Jurkat, Clone E6-1 (cell line): ENCODE measurements around the gene IFNG-AS1.

Experiments used
- DNase-seq: peaks from one replicate; pipeline ENCODE4 v3.0.0-alpha.2; 2011; ENCODE audit warnings: low read depth, low spot score
- H3K4me3 ChIP-seq: 2 replicates; pipeline ENCODE4 v1.5.1; 2011; ENCODE audit warnings: mild to moderate bottlenecking, low read length, control low read depth, moderate library complexity

Gene IFNG-AS1

GRCh38 chr12:68030248-68030647 lies 41.0 kb downstream of the IFNG-AS1 start:
- no peak overlapping the region for H3K4me3 ChIP-seq

GRCh38 chr12:68031174-68031573 lies 41.9 kb downstream of the IFNG-AS1 start:
- H3K4me3 ChIP-seq, result no peak overlapping the region
- DNase-seq, result no peak

More at GRCh38 chr12:68030248-68030647, 41.0 kb downstream of the IFNG-AS1 start:
- no peak for DNase-seq

GRCh38 chr12:68031881-68032739 lies 42.9 kb downstream of the IFNG-AS1 start:
- no peak overlapping the region for H3K4me3 ChIP-seq
- no peak for DNase-seq

GRCh38 chr12:68034567-68034966 lies 45.3 kb downstream of the IFNG-AS1 start:
- H3K4me3 ChIP-seq, result no peak overlapping the region
- DNase-seq, result no peak

- H3K4me3 ChIP-seq, result no peak overlapping the region
- DNase-seq, result no peak
These were observed 47.4 kb downstream of the IFNG-AS1 start for GRCh38 chr12:68036642-68037041.

- H3K4me3 ChIP-seq, result no peak overlapping the region
- no peak for DNase-seq
These were observed 48.5 kb downstream of the IFNG-AS1 start for GRCh38 chr12:68037616-68038255.

GRCh38 chr12:68038650-68039049 lies 49.4 kb downstream of the IFNG-AS1 start:
- DNase-seq, result no peak
- H3K4me3 ChIP-seq, result no peak overlapping the region

- peak; percentile 55 for DNase-seq
- H3K4me3 ChIP-seq, result no peak overlapping the region
These were observed 51.3 kb downstream of the IFNG-AS1 start for GRCh38 chr12:68040450-68041075.

GRCh38 chr12:68042212-68042699 lies 53.0 kb downstream of the IFNG-AS1 start:
- H3K4me3 ChIP-seq, result no peak overlapping the region
- DNase-seq, result no peak

GRCh38 chr12:68043435-68043834 lies 54.2 kb downstream of the IFNG-AS1 start:
- no peak overlapping the region for H3K4me3 ChIP-seq
- DNase-seq, result no peak

GRCh38 chr12:68048648-68049297 lies 59.5 kb downstream of the IFNG-AS1 start:
- no peak overlapping the region for H3K4me3 ChIP-seq
- DNase-seq, result no peak

- no peak overlapping the region for H3K4me3 ChIP-seq
- no peak for DNase-seq
These were observed 67.1 kb downstream of the IFNG-AS1 start for GRCh38 chr12:68056300-68056699.

- no peak for DNase-seq
- no peak overlapping the region for H3K4me3 ChIP-seq
These were observed 74.8 kb downstream of the IFNG-AS1 start for GRCh38 chr12:68063900-68064590.

- H3K4me3 ChIP-seq, result no peak overlapping the region
- DNase-seq, result no peak
These were observed 75.9 kb downstream of the IFNG-AS1 start for GRCh38 chr12:68065163-68065562.

GRCh38 chr12:68065687-68066086 lies 76.4 kb downstream of the IFNG-AS1 start:
- DNase-seq, result no peak
- H3K4me3 ChIP-seq, result no peak overlapping the region

GRCh38 chr12:68067762-68068376 lies 78.6 kb downstream of the IFNG-AS1 start:
- peak; percentile 44 for DNase-seq

GRCh38 chr12:68069275-68069674 lies 80.0 kb downstream of the IFNG-AS1 start:
- H3K4me3 ChIP-seq, result no peak overlapping the region
- no peak for DNase-seq

More at GRCh38 chr12:68067762-68068376, 78.6 kb downstream of the IFNG-AS1 start:
- no peak overlapping the region for H3K4me3 ChIP-seq
